ENCODE measurements around the gene KLHL8. TPM values are rescaled to one million over a fixed set of nuclear protein-coding genes. Genes with fewer than 3 reads are reported as not detected.

Gene KLHL8
- polyA plus RNA-seq, 1 donor from 2014 or later = 15.0 TPM

DNA sequence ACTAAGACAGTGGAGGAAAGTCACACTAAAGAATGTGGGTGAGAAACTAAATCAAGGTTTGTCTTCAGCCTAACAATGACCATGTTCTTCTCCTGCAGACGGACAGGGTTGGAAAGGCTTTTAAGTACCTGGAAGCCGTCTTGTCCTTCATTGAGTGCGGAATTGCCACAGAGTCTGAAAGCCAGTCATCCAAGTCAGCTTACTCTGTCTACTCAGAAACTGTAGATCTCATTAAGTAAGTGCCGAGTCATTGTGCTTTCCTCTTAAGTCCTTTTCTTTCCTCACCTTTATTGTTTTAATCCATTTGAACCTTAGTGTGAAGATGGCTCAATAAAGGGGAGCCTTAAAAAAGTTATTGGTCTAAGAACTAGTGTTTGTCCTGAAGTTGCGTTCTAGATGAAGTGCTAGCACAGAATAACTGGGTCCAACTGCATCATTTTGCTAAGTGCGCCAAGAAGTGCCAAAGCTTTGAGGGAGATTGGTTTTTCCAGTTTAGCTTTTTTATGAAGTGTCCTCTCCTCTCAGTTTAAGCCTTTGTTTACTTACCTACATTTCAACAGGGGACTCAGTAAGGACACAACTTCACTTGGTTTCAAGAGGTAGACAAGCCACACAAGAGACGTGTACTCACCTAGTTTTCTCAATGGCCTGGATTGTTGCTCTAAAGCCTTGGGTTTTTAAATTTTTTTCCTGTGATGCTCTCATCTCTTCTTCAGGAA, 89.3 kb downstream of the KLHL8 start (continued):
- TF ChIP-seq, protein P1, sequence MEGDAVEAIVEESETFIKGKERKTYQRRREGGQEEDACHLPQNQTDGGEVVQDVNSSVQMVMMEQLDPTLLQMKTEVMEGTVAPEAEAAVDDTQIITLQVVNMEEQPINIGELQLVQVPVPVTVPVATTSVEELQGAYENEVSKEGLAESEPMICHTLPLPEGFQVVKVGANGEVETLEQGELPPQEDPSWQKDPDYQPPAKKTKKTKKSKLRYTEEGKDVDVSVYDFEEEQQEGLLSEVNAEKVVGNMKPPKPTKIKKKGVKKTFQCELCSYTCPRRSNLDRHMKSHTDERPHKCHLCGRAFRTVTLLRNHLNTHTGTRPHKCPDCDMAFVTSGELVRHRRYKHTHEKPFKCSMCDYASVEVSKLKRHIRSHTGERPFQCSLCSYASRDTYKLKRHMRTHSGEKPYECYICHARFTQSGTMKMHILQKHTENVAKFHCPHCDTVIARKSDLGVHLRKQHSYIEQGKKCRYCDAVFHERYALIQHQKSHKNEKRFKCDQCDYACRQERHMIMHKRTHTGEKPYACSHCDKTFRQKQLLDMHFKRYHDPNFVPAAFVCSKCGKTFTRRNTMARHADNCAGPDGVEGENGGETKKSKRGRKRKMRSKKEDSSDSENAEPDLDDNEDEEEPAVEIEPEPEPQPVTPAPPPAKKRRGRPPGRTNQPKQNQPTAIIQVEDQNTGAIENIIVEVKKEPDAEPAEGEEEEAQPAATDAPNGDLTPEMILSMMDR (IDR thresholded peaks at IDR 0.05; ENCODE audit: poor library complexity, severe bottlenecking) = no peak
- no peak for TF ChIP-seq EP300 (conservative IDR thresholded peaks at IDR 0.05; ENCODE audit: poor library complexity, severe bottlenecking)

DNA sequence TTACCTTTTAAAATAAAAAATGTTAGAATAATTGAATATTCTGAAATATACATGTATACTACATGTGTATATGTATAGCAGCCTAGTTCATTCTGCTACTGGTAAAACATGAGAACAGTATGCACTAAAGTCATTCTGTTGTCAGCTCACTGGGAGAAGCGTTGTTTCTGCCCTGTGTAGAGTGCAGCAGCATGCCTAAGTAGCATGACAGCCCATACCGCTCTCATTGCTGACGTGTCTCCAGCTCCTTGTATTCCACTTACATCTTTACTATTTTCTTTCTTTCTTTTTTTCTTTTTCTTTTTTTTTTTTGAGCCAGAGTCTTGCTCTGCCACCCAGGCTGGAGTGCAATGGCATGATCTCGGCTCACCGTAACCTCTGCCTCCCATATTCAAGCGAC, 90.7 kb downstream of the KLHL8 start:
- Histone ChIP-seq H2AFZ (ENCODE audit: low read depth, low read length) (no peak overlapping the region), H3K9me3 (ENCODE audit: low read length) (no peaks in the 10 kb centered on the region), H3K4me2 (ENCODE audit: low read length) (no peak overlapping the region), H3K9ac (ENCODE audit: low read length) (no peak overlapping the region), H4K20me1 (ENCODE audit: insufficient read depth) (no peaks in the 10 kb centered on the region), H3K4me3 (ENCODE audit: low read length) (no peak overlapping the region), H3K9me2 (ENCODE audit: insufficient read depth, low read length) (no peaks in the 10 kb centered on the region), H3K36me3 (ENCODE audit: insufficient read depth, low read length) (no peaks in the 10 kb centered on the region), H3K27me3 (ENCODE audit: insufficient read depth, low read depth, low read length) (no peaks in the 10 kb centered on the region), H3F3A (ENCODE audit: insufficient read depth, low read length, poor library complexity, severe bottlenecking) (no peaks in the 10 kb centered on the region), H3K27ac (ENCODE audit: low read length) (no peak overlapping the region), H3K79me2 (replicated peaks; ENCODE audit: insufficient read depth, low read length) (no peaks in the 10 kb centered on the region)
- TF ChIP-seq EP300 (conservative IDR thresholded peaks at IDR 0.05; ENCODE audit: poor library complexity, severe bottlenecking) (no peak), POLR2AphosphoS5 (IDR thresholded peaks at IDR 0.05) (no peak), MXI1 (conservative IDR thresholded peaks at IDR 0.05; ENCODE audit: poor library complexity, severe bottlenecking) (no peak), TAF1 (IDR thresholded peaks at IDR 0.05; ENCODE audit: low read depth) (no peak), RAD21 (conservative IDR thresholded peaks at IDR 0.05) (no peak), SMC3 (conservative IDR thresholded peaks at IDR 0.05; ENCODE audit: poor library complexity) (no peak), EZH2 (IDR thresholded peaks at IDR 0.05; ENCODE audit: borderline replicate concordance, insufficient read depth, low read length, poor library complexity, severe bottlenecking) (no peak)
- TF ChIP-seq, protein P1 (IDR thresholded peaks at IDR 0.05; ENCODE audit: poor library complexity, severe bottlenecking) = no peak
- TF ChIP-seq, protein P2, sequence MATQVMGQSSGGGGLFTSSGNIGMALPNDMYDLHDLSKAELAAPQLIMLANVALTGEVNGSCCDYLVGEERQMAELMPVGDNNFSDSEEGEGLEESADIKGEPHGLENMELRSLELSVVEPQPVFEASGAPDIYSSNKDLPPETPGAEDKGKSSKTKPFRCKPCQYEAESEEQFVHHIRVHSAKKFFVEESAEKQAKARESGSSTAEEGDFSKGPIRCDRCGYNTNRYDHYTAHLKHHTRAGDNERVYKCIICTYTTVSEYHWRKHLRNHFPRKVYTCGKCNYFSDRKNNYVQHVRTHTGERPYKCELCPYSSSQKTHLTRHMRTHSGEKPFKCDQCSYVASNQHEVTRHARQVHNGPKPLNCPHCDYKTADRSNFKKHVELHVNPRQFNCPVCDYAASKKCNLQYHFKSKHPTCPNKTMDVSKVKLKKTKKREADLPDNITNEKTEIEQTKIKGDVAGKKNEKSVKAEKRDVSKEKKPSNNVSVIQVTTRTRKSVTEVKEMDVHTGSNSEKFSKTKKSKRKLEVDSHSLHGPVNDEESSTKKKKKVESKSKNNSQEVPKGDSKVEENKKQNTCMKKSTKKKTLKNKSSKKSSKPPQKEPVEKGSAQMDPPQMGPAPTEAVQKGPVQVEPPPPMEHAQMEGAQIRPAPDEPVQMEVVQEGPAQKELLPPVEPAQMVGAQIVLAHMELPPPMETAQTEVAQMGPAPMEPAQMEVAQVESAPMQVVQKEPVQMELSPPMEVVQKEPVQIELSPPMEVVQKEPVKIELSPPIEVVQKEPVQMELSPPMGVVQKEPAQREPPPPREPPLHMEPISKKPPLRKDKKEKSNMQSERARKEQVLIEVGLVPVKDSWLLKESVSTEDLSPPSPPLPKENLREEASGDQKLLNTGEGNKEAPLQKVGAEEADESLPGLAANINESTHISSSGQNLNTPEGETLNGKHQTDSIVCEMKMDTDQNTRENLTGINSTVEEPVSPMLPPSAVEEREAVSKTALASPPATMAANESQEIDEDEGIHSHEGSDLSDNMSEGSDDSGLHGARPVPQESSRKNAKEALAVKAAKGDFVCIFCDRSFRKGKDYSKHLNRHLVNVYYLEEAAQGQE (IDR thresholded peaks at IDR 0.05; ENCODE audit: borderline replicate concordance) = no peak

All from neural cell (in vitro differentiated cells).